Panc1 (cell line): ENCODE data around the gene RRP1. TPM values are rescaled to one million over a fixed set of nuclear protein-coding genes. Genes with fewer than 3 reads are reported as not detected.

ENCODE experiments used
- ATAC-seq: fragments of 200-7000 bp; cut with Tn5 transposase; 2 replicates; pipeline ENCODE4 v1.9.1; 2020; ENCODE audit warnings: mild to moderate bottlenecking, moderate library complexity
- BruUV-seq: library from RNA; stranded (reverse); fragments of 400-500 nt; replicated peaks from 2 replicates; lab custom pipeline; 2021; lab: Mats Ljungman, UMichigan
- CTCF ChIA-PET: fragments of 300-600 bp; sonication (Branson Sonifier 250); formaldehyde crosslinking; loops from one replicate; lab custom pipeline; 2022; ENCODE audit warnings: antibody characterized with exemption; lab: Charles Lee
- POLR2A ChIA-PET: fragments of 300-600 bp; sonication (Branson Sonifier 250); formaldehyde crosslinking; loops from one replicate; lab custom pipeline; 2022; ENCODE audit warnings: antibody characterized with exemption; lab: Charles Lee
- DNase-seq: peaks from one replicate; pipeline ENCODE4 v3.0.0-alpha.2; 2010; ENCODE audit warnings: low read depth, low spot score
- H3K27ac ChIP-seq: 2 replicates; pipeline ENCODE4 v1.5.1; 2011; ENCODE audit warnings: mild to moderate bottlenecking, low read length, inconsistent platforms
- H3K27me3 ChIP-seq: fragments of 200-500 bp; sonication (Bioruptor generic); 2 replicates; pipeline ENCODE4 v1.6.0; 2014; ENCODE audit warnings: low read length, inconsistent platforms; ENCODE audit not compliant: control insufficient read depth, insufficient read depth
- H3K36me3 ChIP-seq: fragments of 200-500 bp; sonication (Bioruptor generic); 2 replicates; pipeline ENCODE4 v1.5.1; 2014; ENCODE audit warnings: inconsistent platforms, mild to moderate bottlenecking, low read length, moderate library complexity; ENCODE audit not compliant: control insufficient read depth, insufficient read depth
- H3K4me1 ChIP-seq: 2 replicates; pipeline ENCODE4 v1.5.1; 2011; ENCODE audit warnings: inconsistent platforms, mild to moderate bottlenecking, low read length, moderate library complexity; ENCODE audit not compliant: control insufficient read depth, insufficient read depth
- H3K4me3 ChIP-seq, 2 experiments: 2 replicates each; pipeline ENCODE4 v1.5.1; 2011 to 2012; ENCODE audit warnings: low read depth in 2 of 2, low read length in 2 of 2, mild to moderate bottlenecking in 2 of 2, inconsistent platforms in 1 of 2, moderate library complexity in 1 of 2
- H3K9me3 ChIP-seq: fragments of 200-500 bp; sonication (Bioruptor generic); 2 replicates; pipeline ENCODE4 v1.5.1; 2014; ENCODE audit warnings: low read depth, mild to moderate bottlenecking, inconsistent platforms, low read length, moderate library complexity; ENCODE audit not compliant: control insufficient read depth, insufficient read depth
- CTCF ChIP-seq: fragments of 450-650 bp; IDR thresholded peaks from 2 replicates; pipeline ENCODE4 v1.5.1; 2017; ENCODE audit warnings: mild to moderate bottlenecking
- POLR2AphosphoS5 ChIP-seq: IDR thresholded peaks from 2 replicates; pipeline ENCODE4 v1.6.1; 2012; ENCODE audit warnings: mild to moderate bottlenecking, low read depth, low read length, moderate library complexity
- REST ChIP-seq, 2 experiments: IDR thresholded peaks; 2 replicates each; pipeline ENCODE4 v1.6.1; 2011 to 2012; ENCODE audit warnings: low read depth in 2 of 2, control low read depth in 1 of 2, low read length in 1 of 2, mild to moderate bottlenecking in 1 of 2, moderate library complexity in 1 of 2; ENCODE audit not compliant: insufficient read depth in 1 of 2
- SIN3A ChIP-seq: IDR thresholded peaks from 2 replicates; pipeline ENCODE4 v1.6.1; 2012; ENCODE audit warnings: low read depth, mild to moderate bottlenecking, low read length, moderate library complexity, borderline replicate concordance; ENCODE audit not compliant: insufficient read depth
- TCF7L2 ChIP-seq: IDR thresholded peaks from 2 replicates; pipeline ENCODE4 v1.6.1; 2011; ENCODE audit warnings: mild to moderate bottlenecking, low read depth, low read length, inconsistent platforms
- in situ Hi-C: cut with HindIII; loops from 2 replicates; pipeline ENCODE4 v1.10.0; 2016; ENCODE audit warnings: low sequenced_read_pairs, low pct_unique_long_range_greater_than_20kb
- intact Hi-C: fragments of 100-400 bp; cut with micrococcal nuclease; formaldehyde crosslinking; loops from one replicate; pipeline ENCODE4 v1.10.0; 2022; ENCODE audit not compliant: unreplicated experiment
- total RNA-seq: library from RNA; stranded (reverse); gene quantifications from one replicate; pipeline ENCODE4 v1.2.1, GENCODE V29; 2021; ENCODE audit not compliant: unreplicated experiment

The RRP1 gene
- total RNA-seq, 1 experiment from 2014 or later = 41.8 TPM

- peaks cover 13% of the 10 kb centered on the region for H3K4me1 ChIP-seq
- intact Hi-C loops = no loop called here
- ChIA-PET POLR2A (no interaction called here), CTCF (no interaction called here)
- no peak overlapping the region for H3K27ac ChIP-seq
- TF ChIP-seq POLR2AphosphoS5 (no peak), CTCF (no peak), TCF7L2 (no peak), REST (IDR thresholded peaks at IDR 0.05; ENCODE audit: insufficient read depth in 1 of 2, low read depth in 2 of 2, low read length in 1 of 2) (no peak), SIN3A (no peak)
- no peaks in the 10 kb centered on the region for H3K9me3 ChIP-seq
- DNase-seq = no peak
- in situ Hi-C loops = no loop called here
- no peak overlapping the region for H3K4me3 ChIP-seq
- ATAC-seq = no peak
- no peaks in the 10 kb centered on the region for H3K36me3 ChIP-seq
- no peaks in the 10 kb centered on the region for H3K27me3 ChIP-seq
- no TSS peak for BruUV-seq
These were observed 28.9 kb upstream of the RRP1 start for GRCh38 chr21:43760391-43760958.

GRCh38 chr21:43761886-43762285 is 27.5 kb upstream of the RRP1 start:
- DNase-seq (no peak), ATAC-seq (no peak)
- Histone ChIP-seq H3K27ac (no peak overlapping the region), H3K27me3 (no peaks in the 10 kb centered on the region), H3K36me3 (no peaks in the 10 kb centered on the region), H3K4me1 (peaks cover 13% of the 10 kb centered on the region), H3K9me3 (no peaks in the 10 kb centered on the region), H3K4me3 (no peak overlapping the region)
- in situ Hi-C loops (no loop called here), intact Hi-C loops (no loop called here)
- no TSS peak for BruUV-seq
- POLR2A ChIA-PET = no interaction called here
- TF ChIP-seq TCF7L2 (no peak), CTCF (no peak), POLR2AphosphoS5 (no peak), SIN3A (no peak), REST (IDR thresholded peaks at IDR 0.05; ENCODE audit: insufficient read depth in 1 of 2, low read depth in 2 of 2, low read length in 1 of 2) (no peak)
- CTCF ChIA-PET = no interaction called here
